NCI-H2081 treated with DMSO at 0.1 percent for 48 hours (cell line): ENCODE results near the gene LRRC37A3.
"Not testable (repeated sequence)": the region's sequence is repeated elsewhere in the genome, so short reads cannot be mapped to it uniquely, and the experiment has no call there.

Source experiments
- DNase-seq: peaks from one replicate; lab custom pipeline; 2025; lab: John Stamatoyannopoulos, UW

Gene LRRC37A3

DNA sequence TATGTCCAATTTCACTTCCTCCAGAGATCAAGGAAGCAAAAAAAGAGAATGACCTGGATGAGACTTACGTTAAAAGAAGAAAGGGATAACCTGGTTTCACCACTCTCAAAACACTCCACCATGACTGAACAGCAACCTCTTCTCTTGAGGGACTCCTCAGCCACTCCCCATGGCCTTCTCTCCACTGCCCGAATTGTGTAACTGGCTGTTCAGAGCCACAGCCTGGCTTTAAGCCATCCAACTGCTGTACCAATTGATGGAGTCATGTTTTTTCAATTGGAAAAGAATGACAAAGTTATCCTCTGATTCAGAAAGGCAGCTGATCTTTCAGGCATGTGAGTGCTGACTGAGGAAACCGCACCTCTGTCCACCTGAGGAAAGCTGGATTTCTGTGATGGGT lies 85.2 kb downstream of the LRRC37A3 start:
- not testable (repeated sequence) for DNase-seq

- not testable (repeated sequence) for DNase-seq
Observed at GRCh38 chr17:64830631-64831040, 88.6 kb downstream of the LRRC37A3 start.

DNA sequence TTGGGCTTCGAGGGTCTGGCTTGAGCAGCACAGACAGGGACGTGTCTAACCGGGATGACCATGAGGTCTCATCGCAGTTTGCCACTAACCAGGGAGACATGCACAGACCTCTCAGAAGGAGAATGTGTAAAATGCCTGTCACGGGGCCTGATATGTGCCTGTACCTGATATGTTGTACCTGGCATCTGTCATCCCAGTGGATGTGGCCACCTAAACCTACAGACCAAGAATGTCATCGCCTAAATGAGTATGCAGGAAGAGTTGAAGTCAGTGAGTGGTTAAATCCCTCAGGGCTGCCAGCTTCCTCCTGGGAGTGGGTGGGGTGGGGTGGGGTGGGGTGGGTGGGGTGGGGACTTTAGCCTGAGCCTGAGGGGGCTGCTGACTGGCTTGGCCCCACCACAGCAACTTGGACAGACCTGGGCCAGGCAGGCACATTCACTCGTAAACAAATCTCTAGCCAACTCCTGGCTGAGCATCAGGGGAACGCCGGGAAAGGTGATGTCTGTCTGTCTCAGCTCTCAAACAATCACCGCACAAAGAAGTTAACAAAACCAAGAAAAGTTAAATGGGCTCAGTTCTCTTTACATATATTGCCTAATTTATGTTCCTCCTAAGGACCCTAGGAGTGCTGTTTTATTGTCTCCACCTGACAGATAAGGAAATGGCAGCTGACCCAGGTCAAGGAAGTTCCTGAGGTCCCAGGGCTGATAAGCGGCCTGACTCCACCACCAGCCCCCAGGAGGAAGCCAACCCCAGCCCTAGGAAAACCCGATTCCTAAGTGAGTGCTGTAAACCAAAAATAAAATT lies 89.3 kb downstream of the LRRC37A3 start:
- not testable (repeated sequence) for DNase-seq

- not testable (repeated sequence) for DNase-seq
Observed at GRCh38 chr17:64829068-64829467, 90.2 kb downstream of the LRRC37A3 start.

DNA sequence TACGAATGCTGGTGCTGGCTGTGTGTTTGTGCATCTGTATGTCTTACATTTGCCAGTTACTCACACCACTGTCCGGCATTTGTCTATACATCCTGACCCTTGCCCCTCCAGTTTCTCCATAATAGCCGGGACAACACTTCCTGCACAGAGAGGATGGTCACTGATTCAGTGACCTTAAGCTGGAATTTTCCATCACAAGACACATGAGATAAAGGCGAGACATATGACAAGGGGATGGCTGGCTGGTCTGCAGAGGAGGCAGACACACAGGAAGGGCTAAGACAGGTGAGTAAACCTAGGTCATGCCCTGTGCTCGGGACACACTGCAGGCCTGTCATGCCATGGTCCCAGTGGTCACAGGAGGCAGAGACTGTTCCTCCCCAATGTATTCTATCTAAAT lies 100.4 kb downstream of the LRRC37A3 start:
- not testable (repeated sequence) for DNase-seq

- not testable (repeated sequence) for DNase-seq
Observed at GRCh38 chr17:64815833-64816198, 103.5 kb downstream of the LRRC37A3 start.

GRCh38 chr17:64814993-64815832 lies 104.1 kb downstream of the LRRC37A3 start:
- DNase-seq: not testable (repeated sequence)

DNA sequence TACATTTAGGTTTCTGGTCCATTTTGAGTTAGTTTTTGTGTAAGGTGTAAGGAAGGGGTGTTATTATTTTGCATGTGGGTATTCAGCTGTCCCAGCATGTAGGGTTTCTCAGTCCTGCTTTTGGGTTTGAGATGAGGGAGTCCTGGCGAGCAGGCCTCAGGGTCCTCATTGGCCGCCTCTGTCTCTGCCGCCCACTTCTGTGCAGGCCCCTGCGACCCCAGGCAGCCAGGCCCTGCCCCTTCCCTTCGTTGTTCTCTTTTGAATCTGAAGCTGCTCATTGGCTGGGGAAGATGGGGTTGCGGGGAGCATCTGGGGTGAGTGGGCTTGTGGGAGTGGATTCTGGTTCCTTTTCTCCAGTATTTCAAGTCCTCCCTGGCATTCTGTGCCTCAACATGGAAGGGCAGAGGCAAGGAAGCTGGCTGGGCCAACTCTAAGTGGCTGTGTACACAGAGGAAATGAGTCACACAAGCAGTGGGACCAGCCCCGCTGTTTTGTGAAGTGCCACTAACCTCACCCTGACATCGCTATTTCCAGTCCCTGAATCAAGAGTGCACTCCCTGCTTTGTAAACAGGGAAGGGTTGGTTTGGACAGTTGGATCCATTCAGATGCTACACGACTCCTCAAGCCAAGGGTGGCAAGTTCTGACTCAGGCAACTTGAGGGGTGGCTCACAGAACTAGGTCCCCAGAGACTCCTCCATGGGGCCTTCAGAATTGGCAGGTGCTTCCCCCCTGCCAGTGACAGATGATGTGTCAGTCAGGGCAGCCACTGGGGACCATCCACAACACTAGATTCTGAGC lies 110.9 kb downstream of the LRRC37A3 start:
- DNase-seq: not testable (repeated sequence)
